ENCODE results near the gene C5orf58. TPM values are rescaled to one million over a fixed set of nuclear protein-coding genes. Genes with fewer than 3 reads are reported as not detected.

Gene C5orf58, protein sequence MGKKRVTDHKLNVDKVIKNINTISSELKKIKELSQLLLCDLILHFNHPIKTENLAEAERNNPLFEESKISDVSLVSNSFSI
- total RNA-seq, result not detected in 2 replicates

DNA sequence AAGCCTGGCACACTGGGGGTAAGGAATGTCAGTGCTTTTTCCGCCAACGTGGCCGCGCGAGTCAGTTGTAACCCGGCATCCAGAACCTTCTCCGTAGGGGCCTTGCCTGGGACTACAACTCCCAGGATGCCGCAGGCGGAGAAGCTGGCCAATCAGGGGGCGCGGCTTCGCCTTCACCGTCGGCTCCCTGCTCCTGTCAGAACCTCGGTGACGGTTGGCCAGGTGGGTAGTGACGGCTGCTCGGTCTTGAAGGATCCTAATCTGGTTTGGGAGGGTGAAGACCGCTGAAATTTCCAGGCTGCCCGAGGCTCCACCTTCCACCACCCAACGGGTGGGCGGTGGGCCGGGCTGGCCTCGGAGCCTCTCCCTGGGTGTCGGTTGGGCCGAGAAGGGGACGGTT lies at the start of gene C5orf58:
Gene C5orf58 (plus strand): TSS at position 200 of the 400 bp plus-strand sequence. CDS start 1,992 bp downstream, outside the sequence.

Other genes starting within 250 kb of the C5orf58 start
- not detected in 2 replicates for gene FOXI1, start 127.1 kb upstream of the C5orf58 start, total RNA-seq
- gene LCP2, start 64.8 kb downstream of the C5orf58 start, total RNA-seq, result not detected in 2 replicates
- 0.07 and 0.39 TPM in 2 replicates for gene KCNMB1, start 156.4 kb downstream of the C5orf58 start, total RNA-seq

Measured in smooth muscle cell of the pulmonary artery (primary cell).